K562 (cell line): ENCODE data around the gene CABP4. TPM values are rescaled to one million over a fixed set of nuclear protein-coding genes. Genes with fewer than 3 reads are reported as not detected.
A peak's percentile ranks its signal among the peaks of the same experiment; 100 is the strongest.

Experiments
- EHMT2 ChIP-seq: fragments of 450-650 bp; IDR thresholded peaks from 2 replicates; pipeline ENCODE4 v1.6.1; 2018; ENCODE audit warnings: antibody characterized with exemption
- ESRRA ChIP-seq: fragments of 450-650 bp; IDR thresholded peaks from 2 replicates; pipeline ENCODE4 v1.6.1; 2014; ENCODE audit warnings: low read depth, mild to moderate bottlenecking, moderate library complexity, borderline replicate concordance
- FOXP1 ChIP-seq: sonication (generic); formaldehyde crosslinking; IDR thresholded peaks from 2 replicates; pipeline ENCODE4 v1.8.0; 2022; ENCODE audit warnings: mild to moderate bottlenecking, missing genetic modification reagents
- FUS ChIP-seq: fragments of 200-400 bp; formaldehyde crosslinking; optimal IDR thresholded peaks from 2 replicates; pipeline ENCODE3; 2017; ENCODE audit warnings: low read depth, low read length
- MAZ ChIP-seq, 2 experiments: fragments of 450-650 bp in 1 of 2; sonication (generic) in 1 of 2; formaldehyde crosslinking; IDR thresholded peaks in 1 of 2; conservative IDR thresholded peaks in 1 of 2; 2 replicates each; pipeline versions ENCODE4 v1.4.0 to v1.5.0; 2020; ENCODE audit warnings: mild to moderate bottlenecking in 1 of 2, missing genetic modification reagents in 1 of 2
- NR2C1 ChIP-seq, 2 experiments: fragments of 450-650 bp; IDR thresholded peaks; 2 replicates each; pipeline ENCODE4 v1.6.1; 2017; ENCODE audit warnings: mild to moderate bottlenecking in 2 of 2, antibody characterized with exemption in 1 of 2, inconsistent platforms in 1 of 2, missing compliant biosample characterization in 1 of 2, missing genetic modification characterization in 1 of 2
- NR2C2 ChIP-seq, 2 experiments: fragments of 200-800 bp in 1 of 2; sonication (Bioruptor generic) in 1 of 2; sonication (generic) in 1 of 2; formaldehyde crosslinking in 1 of 2; IDR thresholded peaks; 2 replicates each; pipeline versions ENCODE4 v1.6.1 to v1.8.0; 2016 to 2022; ENCODE audit warnings: mild to moderate bottlenecking in 1 of 2, missing compliant biosample characterization in 1 of 2, missing genetic modification characterization in 1 of 2, missing genetic modification reagents in 1 of 2
- XRCC4 ChIP-seq: IDR thresholded peaks from one replicate; pipeline ENCODE4 v1.6.1; 2011; ENCODE audit not compliant: insufficient read depth, insufficient read length; ENCODE audit errors: extremely low read depth
- ZBTB7A ChIP-seq: IDR thresholded peaks from 2 replicates; pipeline ENCODE4 v1.6.1; 2011; ENCODE audit warnings: low read depth, mild to moderate bottlenecking, low read length, moderate library complexity, borderline replicate concordance; ENCODE audit not compliant: control insufficient read depth
- ZNF175 ChIP-seq: fragments of 200-800 bp; sonication (Bioruptor generic); IDR thresholded peaks from 2 replicates; pipeline ENCODE4 v1.6.1; 2016; ENCODE audit warnings: low read depth, mild to moderate bottlenecking, missing genetic modification characterization, missing compliant biosample characterization
- polyA plus RNA-seq, 8 experiments: library from polyadenylated mRNA; depleted of rRNA in 4 of 8; stranded (reverse) in 5 of 8; unstranded in 3 of 8; fragments of >200 nt; fragmentation: Nextera tagmentation in 2 of 8; fragmentation: Illumina TruSeq in 1 of 8; extraction: Ambion mirVana in 2 of 8; extraction: Trizol in 1 of 8; gene quantifications; 2 replicates each; pipeline versions ENCODE4 v1.2.1 to v1.2.3, GENCODE V29; 2011 to 2014; ENCODE audit warnings: inconsistent platforms in 1 of 8, missing spikeins in 1 of 8
- total RNA-seq, 7 experiments: library from RNA; depleted of rRNA in 6 of 7; stranded (reverse); fragments of >200 nt in 6 of 7; fragmentation: Illumina TruSeq in 2 of 7; extraction: Trizol in 2 of 7; gene quantifications; 2 replicates each; pipeline versions ENCODE4 v1.2.1 to v1.2.3, GENCODE V29; 2011 to 2021; ENCODE audit warnings: low replicate concordance in 1 of 7
- TF ChIP-seq, protein P1 (sequence below): fragments of 250-450 bp; sonication (Bioruptor Pico); IDR thresholded peaks from 2 replicates; pipeline ENCODE4 v1.4.0; 2020; ENCODE audit warnings: mild to moderate bottlenecking, moderate library complexity
- TF ChIP-seq, protein P2 (sequence below): sonication (generic); formaldehyde crosslinking; IDR thresholded peaks from 2 replicates; pipeline ENCODE4 v1.8.0; 2023; ENCODE audit warnings: missing genetic modification reagents, mild to moderate bottlenecking, borderline replicate concordance

CABP4 gene
- total and polyA plus RNA-seq, 9 of the 15 experiments (the other 6 are each of a cell fraction or from before 2014, with no cell fraction given), result 0.11 TPM; not detected in 8

DNA sequence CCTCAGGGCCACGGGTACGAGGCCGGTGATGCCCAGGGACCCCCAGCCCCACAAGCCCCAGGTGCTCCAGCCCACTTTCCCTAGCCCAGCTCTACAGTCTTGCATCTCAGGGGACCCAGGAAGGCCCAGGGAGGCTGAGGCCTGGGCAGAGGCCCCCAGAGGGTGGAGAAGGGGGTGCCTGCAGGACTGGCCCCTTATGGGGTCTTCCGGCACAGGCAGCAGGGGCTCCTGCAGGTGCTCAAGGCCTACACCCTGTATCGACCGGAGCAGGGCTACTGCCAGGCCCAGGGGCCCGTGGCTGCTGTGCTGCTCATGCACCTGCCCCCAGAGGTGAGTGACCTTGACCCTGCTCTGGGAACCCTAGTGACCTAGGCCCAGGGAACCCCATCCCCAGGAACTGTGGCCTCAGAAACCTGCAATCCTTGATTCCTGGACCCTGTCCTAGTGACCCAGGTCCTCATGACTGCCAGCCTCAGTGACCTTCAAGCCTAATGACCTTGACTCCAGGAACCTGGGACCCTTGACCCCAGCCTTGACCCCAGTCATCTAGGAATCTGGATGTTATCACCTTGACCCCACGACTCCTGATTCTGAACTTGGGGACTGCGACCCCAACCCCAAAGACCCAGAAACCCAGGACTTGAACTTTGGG lies 49.3 kb upstream of the CABP4 start (continued):
- TF ChIP-seq ZNF175 (CRISPR knock-in tag), result no peak
- no peak for TF ChIP-seq FOXP1 (CRISPR knock-in tag)
- TF ChIP-seq, protein P1, sequence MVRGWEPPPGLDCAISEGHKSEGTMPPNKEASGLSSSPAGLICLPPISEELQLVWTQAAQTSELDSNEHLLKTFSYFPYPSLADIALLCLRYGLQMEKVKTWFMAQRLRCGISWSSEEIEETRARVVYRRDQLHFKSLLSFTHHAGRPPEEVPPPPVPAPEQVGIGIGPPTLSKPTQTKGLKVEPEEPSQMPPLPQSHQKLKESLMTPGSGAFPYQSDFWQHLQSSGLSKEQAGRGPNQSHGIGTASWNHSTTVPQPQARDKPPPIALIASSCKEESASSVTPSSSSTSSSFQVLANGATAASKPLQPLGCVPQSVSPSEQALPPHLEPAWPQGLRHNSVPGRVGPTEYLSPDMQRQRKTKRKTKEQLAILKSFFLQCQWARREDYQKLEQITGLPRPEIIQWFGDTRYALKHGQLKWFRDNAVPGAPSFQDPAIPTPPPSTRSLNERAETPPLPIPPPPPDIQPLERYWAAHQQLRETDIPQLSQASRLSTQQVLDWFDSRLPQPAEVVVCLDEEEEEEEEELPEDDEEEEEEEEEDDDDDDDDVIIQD (CRISPR knock-in tag), result no peak
- peak; percentile 89 for TF ChIP-seq ESRRA
- no peak for TF ChIP-seq NR2C2 (CRISPR knock-in tag; IDR thresholded peaks at IDR 0.05)
- TF ChIP-seq NR2C2 (tag; IDR thresholded peaks at IDR 0.05), result peak; percentile 44; the same call in 1 of the 2 replicates
- TF ChIP-seq, protein P2, sequence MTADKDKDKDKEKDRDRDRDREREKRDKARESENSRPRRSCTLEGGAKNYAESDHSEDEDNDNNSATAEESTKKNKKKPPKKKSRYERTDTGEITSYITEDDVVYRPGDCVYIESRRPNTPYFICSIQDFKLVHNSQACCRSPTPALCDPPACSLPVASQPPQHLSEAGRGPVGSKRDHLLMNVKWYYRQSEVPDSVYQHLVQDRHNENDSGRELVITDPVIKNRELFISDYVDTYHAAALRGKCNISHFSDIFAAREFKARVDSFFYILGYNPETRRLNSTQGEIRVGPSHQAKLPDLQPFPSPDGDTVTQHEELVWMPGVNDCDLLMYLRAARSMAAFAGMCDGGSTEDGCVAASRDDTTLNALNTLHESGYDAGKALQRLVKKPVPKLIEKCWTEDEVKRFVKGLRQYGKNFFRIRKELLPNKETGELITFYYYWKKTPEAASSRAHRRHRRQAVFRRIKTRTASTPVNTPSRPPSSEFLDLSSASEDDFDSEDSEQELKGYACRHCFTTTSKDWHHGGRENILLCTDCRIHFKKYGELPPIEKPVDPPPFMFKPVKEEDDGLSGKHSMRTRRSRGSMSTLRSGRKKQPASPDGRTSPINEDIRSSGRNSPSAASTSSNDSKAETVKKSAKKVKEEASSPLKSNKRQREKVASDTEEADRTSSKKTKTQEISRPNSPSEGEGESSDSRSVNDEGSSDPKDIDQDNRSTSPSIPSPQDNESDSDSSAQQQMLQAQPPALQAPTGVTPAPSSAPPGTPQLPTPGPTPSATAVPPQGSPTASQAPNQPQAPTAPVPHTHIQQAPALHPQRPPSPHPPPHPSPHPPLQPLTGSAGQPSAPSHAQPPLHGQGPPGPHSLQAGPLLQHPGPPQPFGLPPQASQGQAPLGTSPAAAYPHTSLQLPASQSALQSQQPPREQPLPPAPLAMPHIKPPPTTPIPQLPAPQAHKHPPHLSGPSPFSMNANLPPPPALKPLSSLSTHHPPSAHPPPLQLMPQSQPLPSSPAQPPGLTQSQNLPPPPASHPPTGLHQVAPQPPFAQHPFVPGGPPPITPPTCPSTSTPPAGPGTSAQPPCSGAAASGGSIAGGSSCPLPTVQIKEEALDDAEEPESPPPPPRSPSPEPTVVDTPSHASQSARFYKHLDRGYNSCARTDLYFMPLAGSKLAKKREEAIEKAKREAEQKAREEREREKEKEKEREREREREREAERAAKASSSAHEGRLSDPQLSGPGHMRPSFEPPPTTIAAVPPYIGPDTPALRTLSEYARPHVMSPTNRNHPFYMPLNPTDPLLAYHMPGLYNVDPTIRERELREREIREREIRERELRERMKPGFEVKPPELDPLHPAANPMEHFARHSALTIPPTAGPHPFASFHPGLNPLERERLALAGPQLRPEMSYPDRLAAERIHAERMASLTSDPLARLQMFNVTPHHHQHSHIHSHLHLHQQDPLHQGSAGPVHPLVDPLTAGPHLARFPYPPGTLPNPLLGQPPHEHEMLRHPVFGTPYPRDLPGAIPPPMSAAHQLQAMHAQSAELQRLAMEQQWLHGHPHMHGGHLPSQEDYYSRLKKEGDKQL, result no peak
- no peak for TF ChIP-seq MAZ (CRISPR knock-in tag; conservative IDR thresholded peaks at IDR 0.05 in 1 of 2, IDR thresholded peaks at IDR 0.05 in 1 of 2)
- TF ChIP-seq NR2C1 (IDR thresholded peaks at IDR 0.05), result peak; percentile 65
- TF ChIP-seq NR2C1 (tag; IDR thresholded peaks at IDR 0.05), result peak; percentile 75
- TF ChIP-seq FUS, result no peak
- no peak for TF ChIP-seq EHMT2
- TF ChIP-seq ZBTB7A, result 0 out of 2 replicates have a peak, but pooled peaks have one; percentile 12
- TF ChIP-seq XRCC4, result no peak
